PFSK-1 (cell line): ENCODE results near the gene KDM6A.

Source experiments
- FOXP2 ChIP-seq: optimal IDR thresholded peaks from 2 replicates; pipeline ENCODE3; 2011; ENCODE audit warnings: borderline replicate concordance, control low read depth, inconsistent platforms; ENCODE audit not compliant: insufficient read depth; ENCODE audit errors: extremely low read length, extremely low read depth
- POLR2AphosphoS5 ChIP-seq: IDR thresholded peaks from 2 replicates; pipeline ENCODE4 v1.6.1; 2012; ENCODE audit warnings: low read depth, mild to moderate bottlenecking, control low read depth, low read length, moderate library complexity
- SIN3A ChIP-seq: IDR thresholded peaks from 2 replicates; pipeline ENCODE4 v1.6.1; 2012; ENCODE audit warnings: mild to moderate bottlenecking, low read length, moderate library complexity, borderline replicate concordance; ENCODE audit not compliant: insufficient read depth
- TAF1 ChIP-seq: IDR thresholded peaks from 2 replicates; pipeline ENCODE4 v1.6.1; 2012; ENCODE audit warnings: low read length, control low read depth, borderline replicate concordance; ENCODE audit not compliant: insufficient read depth
- TF ChIP-seq, protein P1 (sequence below), 2 experiments: IDR thresholded peaks; 2 replicates each; pipeline versions ENCODE4 v1.6.1 to v1.8.0; 2011 to 2012; ENCODE audit warnings: low read depth in 2 of 2, low read length in 2 of 2, control low read depth in 1 of 2, inconsistent platforms in 1 of 2, mild to moderate bottlenecking in 1 of 2, moderate library complexity in 1 of 2; ENCODE audit not compliant: insufficient read depth in 1 of 2

KDM6A gene

DNA sequence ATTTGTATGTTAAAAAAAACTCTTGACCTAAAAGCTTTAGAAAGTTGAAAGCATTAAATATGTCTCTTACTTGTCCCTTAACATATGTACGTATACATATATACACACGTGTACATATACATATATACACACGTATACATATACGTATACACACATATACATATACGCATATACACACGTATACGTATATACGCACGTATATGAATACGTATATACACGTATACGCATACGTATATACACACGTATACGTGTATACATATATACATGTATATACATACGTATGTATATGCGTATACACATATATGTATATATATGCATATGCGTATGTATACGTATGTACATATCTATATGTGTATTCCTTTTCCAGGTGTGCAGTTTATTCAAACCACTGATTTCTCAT lies 3.8 kb downstream of the KDM6A start:
- TF ChIP-seq TAF1 (no peak), SIN3A (no peak), POLR2AphosphoS5 (no peak), FOXP2 (no peak)
- TF ChIP-seq, protein P1, sequence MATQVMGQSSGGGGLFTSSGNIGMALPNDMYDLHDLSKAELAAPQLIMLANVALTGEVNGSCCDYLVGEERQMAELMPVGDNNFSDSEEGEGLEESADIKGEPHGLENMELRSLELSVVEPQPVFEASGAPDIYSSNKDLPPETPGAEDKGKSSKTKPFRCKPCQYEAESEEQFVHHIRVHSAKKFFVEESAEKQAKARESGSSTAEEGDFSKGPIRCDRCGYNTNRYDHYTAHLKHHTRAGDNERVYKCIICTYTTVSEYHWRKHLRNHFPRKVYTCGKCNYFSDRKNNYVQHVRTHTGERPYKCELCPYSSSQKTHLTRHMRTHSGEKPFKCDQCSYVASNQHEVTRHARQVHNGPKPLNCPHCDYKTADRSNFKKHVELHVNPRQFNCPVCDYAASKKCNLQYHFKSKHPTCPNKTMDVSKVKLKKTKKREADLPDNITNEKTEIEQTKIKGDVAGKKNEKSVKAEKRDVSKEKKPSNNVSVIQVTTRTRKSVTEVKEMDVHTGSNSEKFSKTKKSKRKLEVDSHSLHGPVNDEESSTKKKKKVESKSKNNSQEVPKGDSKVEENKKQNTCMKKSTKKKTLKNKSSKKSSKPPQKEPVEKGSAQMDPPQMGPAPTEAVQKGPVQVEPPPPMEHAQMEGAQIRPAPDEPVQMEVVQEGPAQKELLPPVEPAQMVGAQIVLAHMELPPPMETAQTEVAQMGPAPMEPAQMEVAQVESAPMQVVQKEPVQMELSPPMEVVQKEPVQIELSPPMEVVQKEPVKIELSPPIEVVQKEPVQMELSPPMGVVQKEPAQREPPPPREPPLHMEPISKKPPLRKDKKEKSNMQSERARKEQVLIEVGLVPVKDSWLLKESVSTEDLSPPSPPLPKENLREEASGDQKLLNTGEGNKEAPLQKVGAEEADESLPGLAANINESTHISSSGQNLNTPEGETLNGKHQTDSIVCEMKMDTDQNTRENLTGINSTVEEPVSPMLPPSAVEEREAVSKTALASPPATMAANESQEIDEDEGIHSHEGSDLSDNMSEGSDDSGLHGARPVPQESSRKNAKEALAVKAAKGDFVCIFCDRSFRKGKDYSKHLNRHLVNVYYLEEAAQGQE (IDR thresholded peaks at IDR 0.05; ENCODE audit: insufficient read depth in 1 of 2, low read depth in 2 of 2, low read length in 2 of 2): no peak

DNA sequence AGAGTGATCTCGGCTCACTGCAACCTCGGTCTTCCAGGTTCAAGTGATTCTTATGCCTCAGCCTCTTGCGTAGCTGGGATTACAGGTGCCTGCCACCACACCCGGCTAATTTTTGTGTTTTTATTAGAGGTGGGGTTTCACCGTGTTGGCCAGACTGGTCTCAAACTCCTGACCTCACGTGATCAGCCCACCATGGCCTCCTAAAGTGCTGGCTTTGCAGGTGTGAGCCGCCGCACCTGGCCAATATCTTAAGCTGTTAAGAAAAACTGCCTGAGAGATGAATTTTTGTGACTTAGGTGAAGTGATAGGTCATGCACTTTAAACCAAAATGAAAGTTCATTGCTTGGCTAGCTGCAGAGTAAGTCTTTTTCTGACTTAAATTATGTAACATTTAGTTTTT lies 5.8 kb downstream of the KDM6A start:
- TF ChIP-seq SIN3A: no peak
- no peak for TF ChIP-seq FOXP2
- TF ChIP-seq POLR2AphosphoS5: no peak
- TF ChIP-seq TAF1: no peak
- TF ChIP-seq, protein P1 (IDR thresholded peaks at IDR 0.05; ENCODE audit: insufficient read depth in 1 of 2, low read depth in 2 of 2, low read length in 2 of 2): no peak

DNA sequence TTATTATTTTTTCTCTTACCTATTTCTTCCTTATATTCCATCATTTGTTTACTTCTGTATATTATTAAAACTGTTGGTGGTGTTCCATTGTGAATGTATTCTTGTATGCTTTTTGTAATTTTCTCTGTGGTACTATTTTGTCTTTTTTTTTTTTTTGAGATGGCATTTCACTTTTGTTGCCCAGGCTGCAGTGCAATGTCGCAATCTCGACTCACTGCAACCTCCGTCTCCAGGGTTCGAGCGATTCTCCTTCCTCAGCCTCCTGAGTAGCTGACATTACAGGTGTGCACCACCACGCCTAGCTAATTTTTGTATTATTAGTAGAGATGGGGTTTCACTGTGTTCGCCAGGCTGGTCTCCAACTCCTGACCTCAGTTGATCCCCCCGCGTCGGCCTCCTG lies 8.6 kb downstream of the KDM6A start:
- TF ChIP-seq TAF1: no peak

DNA sequence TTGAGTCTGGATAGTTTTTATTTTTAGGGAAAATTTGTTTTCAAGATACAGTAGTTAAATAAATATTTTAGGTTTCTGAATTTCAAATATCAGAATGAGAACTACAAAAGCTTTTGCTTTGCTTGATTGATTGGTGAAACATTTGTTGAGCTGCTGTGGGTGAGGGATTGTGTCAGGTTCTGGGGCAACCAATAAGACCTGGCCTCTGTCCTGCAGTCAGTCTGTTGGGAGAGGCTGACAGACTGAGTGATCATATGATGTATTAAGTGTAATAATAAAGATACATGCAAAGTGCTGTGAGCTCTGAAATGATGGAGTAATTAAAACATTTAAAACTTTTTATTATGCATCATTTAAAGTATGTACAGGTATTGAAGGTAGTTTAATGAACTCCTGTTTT lies 9.6 kb downstream of the KDM6A start:
- no peak for TF ChIP-seq TAF1
- TF ChIP-seq POLR2AphosphoS5: no peak
- no peak for TF ChIP-seq FOXP2
- TF ChIP-seq, protein P1 (IDR thresholded peaks at IDR 0.05; ENCODE audit: insufficient read depth in 1 of 2, low read depth in 2 of 2, low read length in 2 of 2): no peak
- TF ChIP-seq SIN3A: no peak

DNA sequence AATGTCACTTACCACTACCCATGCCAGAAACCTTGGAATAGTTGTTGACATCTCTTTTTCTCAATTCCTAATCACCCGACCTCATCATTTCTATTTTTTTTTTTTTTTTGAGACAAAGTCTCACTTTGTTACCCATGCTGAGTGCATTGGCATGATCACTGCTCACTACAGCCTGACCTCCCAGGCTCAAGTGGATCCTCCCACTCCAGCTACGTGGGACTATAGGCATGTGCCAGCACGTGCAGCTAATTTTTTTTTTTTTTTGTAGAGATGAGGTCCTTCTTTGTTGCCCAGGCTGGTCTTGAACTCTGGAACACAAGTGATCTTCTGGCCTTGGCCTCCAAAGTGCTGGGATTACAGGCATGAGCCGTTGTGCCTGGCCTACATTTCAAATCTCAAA lies 12.0 kb downstream of the KDM6A start:
- TF ChIP-seq POLR2AphosphoS5: no peak
- TF ChIP-seq SIN3A: no peak
- no peak for TF ChIP-seq FOXP2
- TF ChIP-seq, protein P1 (IDR thresholded peaks at IDR 0.05; ENCODE audit: insufficient read depth in 1 of 2, low read depth in 2 of 2, low read length in 2 of 2): no peak
- TF ChIP-seq TAF1: no peak
